A673 (cell line): ENCODE results near the gene TXN2. TPM values are rescaled to one million over a fixed set of nuclear protein-coding genes. Genes with fewer than 3 reads are reported as not detected.

Source experiments
- BruUV-seq: library from RNA; stranded (reverse); fragments of 400-500 nt; replicated peaks from 2 replicates; lab custom pipeline; 2021; lab: Mats Ljungman, UMichigan
- CTCF ChIA-PET: fragments of 300-600 bp; sonication (Branson Sonifier 250); formaldehyde crosslinking; loops from one replicate; lab custom pipeline; 2022; ENCODE audit warnings: antibody characterized with exemption; lab: Charles Lee
- POLR2A ChIA-PET: fragments of 300-600 bp; sonication (Branson Sonifier 250); formaldehyde crosslinking; loops from one replicate; lab custom pipeline; 2022; ENCODE audit warnings: antibody characterized with exemption; ENCODE audit not compliant: low non-redundant PET; lab: Charles Lee
- DNase-seq: peaks from one replicate; pipeline ENCODE4 v3.0.0-alpha.2; 2015; ENCODE audit warnings: low spot score
- H3K27ac ChIP-seq: fragments of 200-600 bp; sonication (generic); 2 replicates; pipeline ENCODE4 v1.5.1; 2016; ENCODE audit warnings: mixed run types, low read depth, mild to moderate bottlenecking, mixed read lengths, antibody characterized with exemption, low read length; ENCODE audit not compliant: poor library complexity, severe bottlenecking
- H3K27me3 ChIP-seq: fragments of 200-600 bp; sonication (generic); replicated peaks from 2 replicates; pipeline ENCODE4 v1.6.1; 2017; ENCODE audit warnings: mixed run types, low read depth, mild to moderate bottlenecking, mixed read lengths, antibody characterized with exemption, low read length; ENCODE audit not compliant: insufficient read depth, poor library complexity
- H3K36me3 ChIP-seq: fragments of 200-600 bp; sonication (generic); 2 replicates; pipeline ENCODE4 v1.6.1; 2016; ENCODE audit warnings: mixed run types, mild to moderate bottlenecking, mixed read lengths, antibody characterized with exemption, low read length; ENCODE audit not compliant: insufficient read depth, poor library complexity, severe bottlenecking
- H3K4me1 ChIP-seq: fragments of 200-600 bp; sonication (generic); 2 replicates; pipeline ENCODE4 v1.6.1; 2017; ENCODE audit warnings: mixed run types, mild to moderate bottlenecking, mixed read lengths, antibody characterized with exemption, low read length; ENCODE audit not compliant: insufficient read depth, poor library complexity, severe bottlenecking
- H3K4me3 ChIP-seq: fragments of 200-600 bp; sonication (generic); 2 replicates; pipeline ENCODE4 v1.5.1; 2016; ENCODE audit warnings: low read depth, mixed run types, mild to moderate bottlenecking, mixed read lengths, low read length; ENCODE audit not compliant: poor library complexity, severe bottlenecking
- H3K9me3 ChIP-seq: fragments of 200-600 bp; sonication (generic); 2 replicates; pipeline ENCODE4 v1.6.1; 2016; ENCODE audit warnings: mixed run types, low read depth, mild to moderate bottlenecking, mixed read lengths, antibody characterized with exemption, low read length; ENCODE audit not compliant: poor library complexity, severe bottlenecking
- CTCF ChIP-seq: fragments of 300-800, 200-600 bp; sonication (generic); conservative IDR thresholded peaks from 2 replicates; pipeline ENCODE4 v1.5.1; 2017; ENCODE audit warnings: low read depth, mild to moderate bottlenecking, antibody characterized with exemption, low read length, moderate library complexity, mixed read lengths
- EZH2 ChIP-seq: fragments of 200-600 bp; sonication (generic); IDR thresholded peaks from 2 replicates; pipeline ENCODE4 v1.6.1; 2017; ENCODE audit warnings: borderline replicate concordance, low read depth, mild to moderate bottlenecking, mixed read lengths, antibody characterized with exemption, low read length; ENCODE audit not compliant: poor library complexity, severe bottlenecking
- intact Hi-C: fragments of 100-400 bp; cut with micrococcal nuclease; formaldehyde crosslinking; loops from one replicate; pipeline ENCODE4 v1.10.0; 2022; ENCODE audit not compliant: unreplicated experiment
- total RNA-seq: library from RNA; stranded (reverse); gene quantifications from 2 replicates; pipeline ENCODE4 v1.2.3, GENCODE V29; 2021

TXN2 gene
- total RNA-seq, 1 experiment from 2014 or later = 85.4 TPM

DNA sequence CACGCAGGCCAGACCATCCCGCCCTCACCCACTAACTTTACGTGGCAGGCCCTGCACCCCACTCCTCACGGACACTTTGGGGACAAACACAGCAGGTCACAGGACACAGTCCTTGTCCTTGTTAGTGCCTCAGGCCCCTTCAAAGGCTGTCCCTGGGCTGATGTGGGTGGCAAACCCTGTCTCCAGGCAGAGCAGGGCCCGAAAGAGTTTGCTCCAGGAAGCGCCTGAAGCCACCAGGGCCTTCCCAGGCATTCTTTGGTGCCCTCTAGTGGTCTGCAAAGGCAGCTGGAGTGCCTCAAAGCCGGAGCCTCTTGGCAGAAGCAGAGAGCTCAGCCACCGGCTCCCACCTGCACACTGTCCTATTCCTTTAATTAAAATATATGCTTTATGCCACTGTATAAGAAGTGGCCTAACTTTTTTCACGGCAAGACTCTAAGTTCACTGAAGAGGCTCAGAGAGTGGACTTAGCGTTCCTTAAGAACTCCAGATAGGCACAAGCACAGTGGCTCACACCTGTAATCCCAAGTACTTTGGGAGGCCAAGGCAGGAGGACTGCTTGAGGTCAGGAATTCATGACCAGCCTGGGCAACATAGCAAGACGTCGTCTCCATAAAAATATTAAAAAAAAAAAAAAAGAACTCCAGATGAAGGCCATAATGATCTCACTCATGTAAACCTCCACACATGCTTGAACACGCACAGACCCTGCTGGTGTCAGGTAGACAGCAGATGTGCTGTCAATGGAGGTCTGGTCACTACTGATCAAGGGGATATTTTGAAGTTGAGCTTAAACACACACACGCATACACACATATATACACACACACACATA lies 11.1 kb downstream of the TXN2 start:
- Histone ChIP-seq H3K27me3 (no peaks in the 10 kb centered on the region), H3K9me3 (no peaks in the 10 kb centered on the region), H3K4me3 (no peak overlapping the region), H3K4me1 (peaks cover 19% of the 10 kb centered on the region), H3K27ac (no peak overlapping the region), H3K36me3 (peaks cover 22% of the 10 kb centered on the region)
- peak; percentile 89 for DNase-seq
- TF ChIP-seq EZH2 (no peak), CTCF (peak; percentile 95)
- no TSS peak for BruUV-seq
- intact Hi-C loops = loop anchor here (1.0 kb wide), 1 partner anchor 169 kb away; no protein-coding TSS in a partner anchor
- ChIA-PET POLR2A (no interaction called here), CTCF (interaction anchor here (0.5 to 1.9 kb wide), 14 partner anchors 12 to 441 kb away, joined by 3 to 15 read pairs (median 4); partner anchors contain the start of gene TXN2)

- CTCF ChIA-PET = no interaction called here
- POLR2A ChIA-PET = no interaction called here
- no peak for TF ChIP-seq EZH2
- TF ChIP-seq CTCF = no peak
- no TSS peak for BruUV-seq
- peaks cover 10% of the 10 kb centered on the region for H3K36me3 ChIP-seq
- H3K27me3 ChIP-seq = no peaks in the 10 kb centered on the region
- H3K4me1 ChIP-seq = peaks cover 19% of the 10 kb centered on the region
- intact Hi-C loops = no loop called here
- H3K27ac ChIP-seq = no peak overlapping the region
- no peaks in the 10 kb centered on the region for H3K9me3 ChIP-seq
- H3K4me3 ChIP-seq = no peak overlapping the region
- DNase-seq = no peak
These were observed 12.2 kb downstream of the TXN2 start for GRCh38 chr22:36469094-36469710.

- no peak for DNase-seq
- POLR2A ChIA-PET = no interaction called here
- CTCF ChIA-PET = no interaction called here
- TF ChIP-seq EZH2 = no peak
- TF ChIP-seq CTCF = no peak
- intact Hi-C loops = no loop called here
- peaks cover 19% of the 10 kb centered on the region for H3K4me1 ChIP-seq
- no peaks in the 10 kb centered on the region for H3K27me3 ChIP-seq
- no TSS peak for BruUV-seq
- no peak overlapping the region for H3K4me3 ChIP-seq
- H3K27ac ChIP-seq = peak overlapping the region; percentile 32
- H3K36me3 ChIP-seq = peaks cover 5% of the 10 kb centered on the region
- H3K9me3 ChIP-seq = no peaks in the 10 kb centered on the region
These were observed 13.5 kb downstream of the TXN2 start for GRCh38 chr22:36467946-36468345.
